ENCODE data around the gene SPCS3.

GRCh38 chr4:176340871-176341685, 21.3 kb downstream of the SPCS3 start:
- peak; percentile 25; the same call in 1 of the 2 replicates for TF ChIP-seq CTCF (tag by site-specific recombination; IDR thresholded peaks at IDR 0.05)
- no peak for TF ChIP-seq ZNF600 (tag by site-specific recombination; IDR thresholded peaks at IDR 0.05)
- no peak for TF ChIP-seq ZEB2 (tag by site-specific recombination; IDR thresholded peaks at IDR 0.05)
- no peak for TF ChIP-seq ZNF777 (tag by site-specific recombination; IDR thresholded peaks at IDR 0.05; ENCODE audit: borderline replicate concordance)
- no peak for TF ChIP-seq ZNF768 (tag by site-specific recombination; IDR thresholded peaks at IDR 0.05)
- no peak for TF ChIP-seq ZBTB1 (tag by site-specific recombination; IDR thresholded peaks at IDR 0.05)
- TF ChIP-seq, protein P1, sequence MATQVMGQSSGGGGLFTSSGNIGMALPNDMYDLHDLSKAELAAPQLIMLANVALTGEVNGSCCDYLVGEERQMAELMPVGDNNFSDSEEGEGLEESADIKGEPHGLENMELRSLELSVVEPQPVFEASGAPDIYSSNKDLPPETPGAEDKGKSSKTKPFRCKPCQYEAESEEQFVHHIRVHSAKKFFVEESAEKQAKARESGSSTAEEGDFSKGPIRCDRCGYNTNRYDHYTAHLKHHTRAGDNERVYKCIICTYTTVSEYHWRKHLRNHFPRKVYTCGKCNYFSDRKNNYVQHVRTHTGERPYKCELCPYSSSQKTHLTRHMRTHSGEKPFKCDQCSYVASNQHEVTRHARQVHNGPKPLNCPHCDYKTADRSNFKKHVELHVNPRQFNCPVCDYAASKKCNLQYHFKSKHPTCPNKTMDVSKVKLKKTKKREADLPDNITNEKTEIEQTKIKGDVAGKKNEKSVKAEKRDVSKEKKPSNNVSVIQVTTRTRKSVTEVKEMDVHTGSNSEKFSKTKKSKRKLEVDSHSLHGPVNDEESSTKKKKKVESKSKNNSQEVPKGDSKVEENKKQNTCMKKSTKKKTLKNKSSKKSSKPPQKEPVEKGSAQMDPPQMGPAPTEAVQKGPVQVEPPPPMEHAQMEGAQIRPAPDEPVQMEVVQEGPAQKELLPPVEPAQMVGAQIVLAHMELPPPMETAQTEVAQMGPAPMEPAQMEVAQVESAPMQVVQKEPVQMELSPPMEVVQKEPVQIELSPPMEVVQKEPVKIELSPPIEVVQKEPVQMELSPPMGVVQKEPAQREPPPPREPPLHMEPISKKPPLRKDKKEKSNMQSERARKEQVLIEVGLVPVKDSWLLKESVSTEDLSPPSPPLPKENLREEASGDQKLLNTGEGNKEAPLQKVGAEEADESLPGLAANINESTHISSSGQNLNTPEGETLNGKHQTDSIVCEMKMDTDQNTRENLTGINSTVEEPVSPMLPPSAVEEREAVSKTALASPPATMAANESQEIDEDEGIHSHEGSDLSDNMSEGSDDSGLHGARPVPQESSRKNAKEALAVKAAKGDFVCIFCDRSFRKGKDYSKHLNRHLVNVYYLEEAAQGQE (tag by site-specific recombination; IDR thresholded peaks at IDR 0.05), result no peak
